CD4-positive, alpha-beta memory T cell (primary cell): Measurements from ENCODE around the gene VEZT. TPM values are rescaled to one million over a fixed set of nuclear protein-coding genes. Genes with fewer than 3 reads are reported as not detected.
"Not testable (repeated sequence)": the region's sequence is repeated elsewhere in the genome, so short reads cannot be mapped to it uniquely, and the experiment has no call there.

Experiments
- CTCF ChIA-PET: fragments of 350-600 bp; sonication (Branson Sonifier 250); formaldehyde crosslinking; loops from one replicate; lab custom pipeline; 2021; ENCODE audit warnings: inconsistent platforms; ENCODE audit not compliant: partially characterized antibody; lab: Charles Lee
- POLR2A ChIA-PET: fragments of 350-600 bp; sonication (Branson Sonifier 250); formaldehyde crosslinking; loops from one replicate; lab custom pipeline; 2021; ENCODE audit not compliant: partially characterized antibody; lab: Charles Lee
- DNase-seq, 5 donors: peaks; one replicate each; pipeline versions ENCODE4 v3.0.0 to v3.0.0-alpha.2; 2020 to 2022; ENCODE audit warnings: mixed read lengths in 1 of 5
- H3K27ac ChIP-seq: one replicate; pipeline ENCODE4 v1.7.0; 2013; ENCODE audit warnings: low read depth, low read length
- H3K27me3 ChIP-seq: 2 replicates; pipeline ENCODE4 v1.7.0; 2013; ENCODE audit warnings: mild to moderate bottlenecking, low read length, moderate library complexity; ENCODE audit not compliant: insufficient read depth
- H3K36me3 ChIP-seq: 2 replicates; pipeline ENCODE4 v1.7.0; 2013; ENCODE audit warnings: mild to moderate bottlenecking, low read length, moderate library complexity; ENCODE audit not compliant: insufficient read depth
- H3K4me1 ChIP-seq: 2 replicates; pipeline ENCODE4 v1.7.0; 2013; ENCODE audit warnings: mild to moderate bottlenecking, low read length, moderate library complexity; ENCODE audit not compliant: insufficient read depth
- H3K4me3 ChIP-seq, 2 donors: one replicate each; pipeline ENCODE4 v1.7.0; 2013; ENCODE audit warnings: low read length in 2 of 2, mild to moderate bottlenecking in 1 of 2
- H3K9me3 ChIP-seq, 2 donors: one replicate each; pipeline ENCODE4 v1.7.0; 2013; ENCODE audit warnings: low read length in 2 of 2, control low read depth in 1 of 2; ENCODE audit not compliant: control insufficient read depth in 1 of 2
- H3K27ac Mint-ChIP-seq, 7 donors: one replicate each; pipeline ENCODE4 v1.8.0; 2020 to 2021; ENCODE audit warnings: mixed read lengths in 7 of 7, mild to moderate bottlenecking in 6 of 7, inconsistent platforms in 3 of 7, moderate library complexity in 3 of 7
- H3K27me3 Mint-ChIP-seq, 2 donors: one replicate each; pipeline ENCODE4 v1.8.0; 2020 to 2021; ENCODE audit warnings: mixed read lengths in 2 of 2
- H3K36me3 Mint-ChIP-seq, 2 donors: one replicate each; pipeline ENCODE4 v1.8.0; 2020 to 2021; ENCODE audit warnings: mixed read lengths in 2 of 2, inconsistent platforms in 1 of 2, mild to moderate bottlenecking in 1 of 2
- H3K4me1 Mint-ChIP-seq, 4 donors: one replicate each; pipeline ENCODE4 v1.8.0; 2020 to 2021; ENCODE audit warnings: mixed read lengths in 4 of 4, mild to moderate bottlenecking in 1 of 4
- H3K4me3 Mint-ChIP-seq, 8 donors: one replicate each; pipeline ENCODE4 v1.8.0; 2020 to 2021; ENCODE audit warnings: mixed read lengths in 8 of 8, mild to moderate bottlenecking in 7 of 8, moderate library complexity in 6 of 8, inconsistent platforms in 3 of 8
- H3K9me3 Mint-ChIP-seq, 8 donors: one replicate each; pipeline ENCODE4 v1.8.0; 2020 to 2021; ENCODE audit warnings: mixed read lengths in 8 of 8, mild to moderate bottlenecking in 5 of 8, inconsistent platforms in 3 of 8, moderate library complexity in 1 of 8
- intact Hi-C: fragments of 100-400 bp; cut with micrococcal nuclease; formaldehyde crosslinking; loops from one replicate; pipeline ENCODE4 v1.15.1; 2023
- polyA plus RNA-seq, 2 donors: library from polyadenylated mRNA; unstranded; fragments of 300-500 nt; fragmentation: Illumina TruSeq; gene quantifications; one replicate each; pipeline ENCODE4 v1.2.3, GENCODE V29; 2021
- total RNA-seq, 2 experiments: library from RNA; stranded (reverse); gene quantifications; one replicate each; pipeline ENCODE4 v1.2.3, GENCODE V29; 2021

The VEZT gene
- total and polyA plus RNA-seq, 4 experiments from 2014 or later: 22.3 to 49.4 (median 34.9) TPM

GRCh38 chr12:95312656-95313055, 95.0 kb downstream of the VEZT start:
- Histone ChIP-seq H3K4me1 (no peaks in the 10 kb centered on the region), H3K9me3 (no peaks in the 10 kb centered on the region), H3K27me3 (no peaks in the 10 kb centered on the region), H3K4me3 (no peak overlapping the region), H3K36me3 (no peaks in the 10 kb centered on the region), H3K27ac (no peak overlapping the region)
- no peak for DNase-seq
- H3K36me3 Mint-ChIP-seq: peaks cover 9% of the 10 kb centered on the region in 2 donors
- intact Hi-C loops: no loop called here
- H3K4me1 Mint-ChIP-seq: no peaks in the 10 kb centered on the region
- H3K4me3 Mint-ChIP-seq: no peak overlapping the region
- POLR2A ChIA-PET: no interaction called here
- CTCF ChIA-PET: no interaction called here
- no peak overlapping the region for H3K27ac Mint-ChIP-seq
- H3K9me3 Mint-ChIP-seq: peaks cover 0 to 2% (median 0%) of the 10 kb centered on the region in 8 donors
- H3K27me3 Mint-ChIP-seq: no peaks in the 10 kb centered on the region

DNA sequence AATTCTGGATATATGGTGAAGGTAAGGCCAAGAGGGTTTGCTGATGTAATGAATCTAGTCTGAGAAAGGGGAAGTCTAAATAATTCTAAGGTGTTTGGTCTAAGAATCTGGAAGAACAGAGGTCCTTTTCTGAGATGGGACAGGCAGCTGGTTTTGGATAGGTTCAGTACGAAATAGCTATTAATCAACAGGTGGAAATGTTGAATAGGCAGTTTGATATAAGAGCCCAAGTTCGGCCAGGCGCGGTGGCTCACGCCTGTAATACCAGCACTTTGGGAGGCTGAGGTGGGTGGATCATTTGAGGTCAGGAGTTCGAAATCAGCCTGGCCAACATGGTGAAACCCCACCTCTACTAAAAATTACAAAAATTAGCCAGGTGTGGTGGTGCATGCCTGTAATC, 97.1 kb downstream of the VEZT start:
- ChIA-PET CTCF (interaction anchor here (0.6 kb wide), 1 partner anchor 33 kb away, joined by 3 read pairs; no protein-coding TSS in a partner anchor), POLR2A (interaction anchor here (0.5 kb wide), 1 partner anchor 36 kb away, joined by 3 read pairs; no protein-coding TSS in a partner anchor)
- H3K27me3 Mint-ChIP-seq: not testable (repeated sequence)

GRCh38 chr12:95316798-95317197, 99.2 kb downstream of the VEZT start:
- Histone ChIP-seq H3K27ac (no peak overlapping the region), H3K36me3 (no peaks in the 10 kb centered on the region), H3K4me3 (no peak overlapping the region), H3K9me3 (no peaks in the 10 kb centered on the region), H3K27me3 (no peaks in the 10 kb centered on the region), H3K4me1 (no peaks in the 10 kb centered on the region)
- no peak for DNase-seq
- no peak overlapping the region for H3K27ac Mint-ChIP-seq
- ChIA-PET POLR2A (no interaction called here), CTCF (no interaction called here)
- no peak overlapping the region for H3K4me3 Mint-ChIP-seq
- H3K4me1 Mint-ChIP-seq: no peaks in the 10 kb centered on the region
- H3K9me3 Mint-ChIP-seq: no peaks in the 10 kb centered on the region
- peaks cover 0 to 1% of the 10 kb centered on the region in 2 donors for H3K27me3 Mint-ChIP-seq
- intact Hi-C loops: no loop called here
- no peaks in the 10 kb centered on the region for H3K36me3 Mint-ChIP-seq

More for the DNA sequence above, 97.1 kb downstream of the VEZT start:
- H3K4me1 ChIP-seq, H3K4me3 Mint-ChIP-seq, H3K36me3 Mint-ChIP-seq, H3K27me3 ChIP-seq, H3K9me3 Mint-ChIP-seq, intact Hi-C loops, DNase-seq, H3K36me3 ChIP-seq, H3K27ac ChIP-seq, H3K4me3 ChIP-seq, H3K4me1 Mint-ChIP-seq, H3K9me3 ChIP-seq: not testable (repeated sequence)
- H3K27ac Mint-ChIP-seq: peak overlapping the region in 1 of 7 donors; percentile 23

DNA sequence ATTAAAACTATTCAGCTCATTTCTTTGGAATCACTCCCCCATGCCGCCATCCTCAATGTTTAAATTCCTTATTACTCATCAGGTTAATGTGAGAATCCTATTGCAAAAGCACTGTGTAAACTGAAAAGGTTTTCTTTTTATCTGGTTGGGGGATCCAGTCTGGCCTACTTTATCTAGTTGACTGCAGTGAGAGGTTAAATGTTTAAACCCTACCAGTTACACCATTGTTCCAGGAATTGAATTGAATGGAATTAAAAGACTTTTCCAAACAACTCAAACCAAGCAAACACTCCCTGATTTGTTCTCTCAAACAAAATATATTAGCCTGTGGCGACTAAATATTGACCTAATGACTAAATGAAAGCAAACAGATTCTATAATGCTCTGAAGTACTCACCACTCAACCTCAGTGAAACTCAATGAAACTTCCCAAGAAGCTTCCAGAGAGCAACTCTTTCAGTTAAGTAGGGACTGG, 100.5 kb downstream of the VEZT start:
- H3K4me3 Mint-ChIP-seq: no peak overlapping the region
- H3K9me3 Mint-ChIP-seq: no peaks in the 10 kb centered on the region
- H3K9me3 ChIP-seq: no peaks in the 10 kb centered on the region
- POLR2A ChIA-PET: no interaction called here
- CTCF ChIA-PET: no interaction called here
- peaks cover 3% of the 10 kb centered on the region in 2 donors for H3K27me3 Mint-ChIP-seq
- H3K27ac ChIP-seq: no peak overlapping the region
- no peaks in the 10 kb centered on the region for H3K27me3 ChIP-seq
- no peaks in the 10 kb centered on the region for H3K36me3 ChIP-seq
- no peaks in the 10 kb centered on the region for H3K36me3 Mint-ChIP-seq
- no peak for DNase-seq
- H3K27ac Mint-ChIP-seq: no peak overlapping the region
- no peak overlapping the region for H3K4me3 ChIP-seq
- intact Hi-C loops: no loop called here
- H3K4me1 Mint-ChIP-seq: no peaks in the 10 kb centered on the region
- H3K4me1 ChIP-seq: no peaks in the 10 kb centered on the region

GRCh38 chr12:95319694-95320331, 102.2 kb downstream of the VEZT start:
- intact Hi-C loops: no loop called here
- CTCF ChIA-PET: no interaction called here
- H3K36me3 Mint-ChIP-seq: no peaks in the 10 kb centered on the region

DNA sequence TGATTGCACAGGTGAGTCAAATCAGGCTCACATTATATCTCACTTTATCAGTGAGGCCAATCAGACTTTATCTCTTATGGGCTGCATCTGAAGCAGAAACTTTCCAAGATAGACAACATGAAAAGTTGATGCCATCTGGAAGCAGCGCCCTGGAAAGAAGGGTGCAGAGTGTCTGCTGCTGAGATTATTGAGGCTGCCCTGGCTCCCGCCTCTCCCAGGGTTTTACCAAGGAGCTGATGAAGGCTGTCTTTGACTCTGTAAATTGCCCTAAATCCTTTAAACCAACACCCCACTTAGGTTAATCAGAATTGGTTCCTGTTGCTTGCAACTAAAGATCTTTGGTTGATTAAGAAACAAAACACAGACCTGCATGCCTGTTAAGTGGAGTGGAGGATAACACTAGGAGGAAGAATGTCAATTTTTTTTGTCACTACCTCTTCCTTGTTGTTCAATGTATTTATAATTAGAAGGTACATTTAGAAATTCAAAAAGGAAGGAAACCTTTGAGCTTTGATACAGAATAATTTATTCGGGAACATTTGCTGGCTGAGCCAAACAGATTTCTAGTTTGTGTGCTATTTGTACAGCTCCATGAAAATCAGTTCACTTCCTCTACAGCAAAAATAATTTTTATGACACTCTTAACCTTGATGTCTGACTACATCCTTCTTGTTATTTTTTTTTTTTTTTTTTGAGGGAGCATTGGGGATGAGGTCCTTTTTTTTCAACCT, 104.1 kb downstream of the VEZT start:
- Histone ChIP-seq H3K27ac (no peak overlapping the region), H3K9me3 (no peaks in the 10 kb centered on the region), H3K4me3 (no peak overlapping the region), H3K36me3 (no peaks in the 10 kb centered on the region), H3K4me1 (no peaks in the 10 kb centered on the region), H3K27me3 (no peaks in the 10 kb centered on the region)
- Mint-ChIP-seq H3K27ac (no peak overlapping the region), H3K27me3 (peaks cover 3 to 5% of the 10 kb centered on the region in 2 donors), H3K9me3 (no peaks in the 10 kb centered on the region), H3K4me1 (no peaks in the 10 kb centered on the region), H3K36me3 (no peaks in the 10 kb centered on the region), H3K4me3 (no peak overlapping the region)
- DNase-seq: no peak
- intact Hi-C loops: no loop called here
- ChIA-PET POLR2A (no interaction called here), CTCF (interaction anchor here (1.3 kb wide), 1 partner anchor 14 kb away, joined by 3 read pairs; no protein-coding TSS in a partner anchor)

More at GRCh38 chr12:95319694-95320331, 102.2 kb downstream of the VEZT start:
- Histone ChIP-seq H3K9me3 (no peaks in the 10 kb centered on the region), H3K4me3 (no peak overlapping the region), H3K36me3 (no peaks in the 10 kb centered on the region), H3K27ac (no peak overlapping the region), H3K27me3 (no peaks in the 10 kb centered on the region), H3K4me1 (no peaks in the 10 kb centered on the region)
- Mint-ChIP-seq H3K27ac (no peak overlapping the region), H3K4me1 (no peaks in the 10 kb centered on the region), H3K4me3 (no peak overlapping the region), H3K9me3 (no peaks in the 10 kb centered on the region), H3K27me3 (peaks cover 3 to 5% of the 10 kb centered on the region in 2 donors)
- no peak for DNase-seq
- POLR2A ChIA-PET: interaction anchor here (0.7 kb wide), 1 partner anchor 24 kb away, joined by 3 read pairs; no protein-coding TSS in a partner anchor

DNA sequence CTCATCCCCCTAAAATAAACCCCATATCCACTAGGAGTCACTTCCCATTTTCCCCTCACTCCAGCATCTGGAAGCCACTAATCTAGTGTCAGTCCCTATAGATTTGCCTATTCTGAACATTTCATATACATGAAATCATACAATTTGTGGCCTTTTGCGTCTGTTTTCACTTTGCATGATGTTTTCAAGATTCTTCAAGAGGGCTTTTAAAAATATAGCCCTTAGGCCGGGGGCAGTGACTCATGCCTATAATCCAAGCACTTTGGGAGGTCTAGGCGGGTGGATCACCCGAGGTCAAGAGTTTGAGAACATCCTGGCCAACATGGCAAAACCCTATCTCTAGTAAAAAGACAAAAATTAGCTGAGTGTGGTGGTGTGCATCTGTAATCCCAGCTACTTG, 104.7 kb downstream of the VEZT start:
- ChIA-PET POLR2A (no interaction called here), CTCF (no interaction called here)
- no peaks in the 10 kb centered on the region for H3K27me3 ChIP-seq

More for the DNA sequence above, 104.7 kb downstream of the VEZT start:
- peaks cover 3 to 5% of the 10 kb centered on the region in 2 donors for H3K27me3 Mint-ChIP-seq
- intact Hi-C loops: no loop called here
- H3K36me3 ChIP-seq: no peaks in the 10 kb centered on the region
- no peak overlapping the region for H3K27ac Mint-ChIP-seq
- H3K4me3 Mint-ChIP-seq: no peak overlapping the region
- no peaks in the 10 kb centered on the region for H3K9me3 ChIP-seq
- no peak overlapping the region for H3K27ac ChIP-seq
- H3K4me3 ChIP-seq: no peak overlapping the region
- no peaks in the 10 kb centered on the region for H3K36me3 Mint-ChIP-seq
- no peaks in the 10 kb centered on the region for H3K9me3 Mint-ChIP-seq
- H3K4me1 Mint-ChIP-seq: no peaks in the 10 kb centered on the region
- DNase-seq: no peak
- no peaks in the 10 kb centered on the region for H3K4me1 ChIP-seq
